Activated CD8-positive, alpha-beta T cell treated with anti-CD3 and anti-CD28 coated beads, Interleukin-2, amount 10 ng/mL, durations not matched to agents 7 days and 5 days (primary cell): ENCODE data around the gene PSEN2. TPM values are rescaled to one million over a fixed set of nuclear protein-coding genes. Genes with fewer than 3 reads are reported as not detected.

Source experiments
- ATAC-seq: fragments of 150-1000 bp; cut with Tn5 transposase; one replicate; pipeline ENCODE4 v1.10.0; 2021; ENCODE audit warnings: moderate library complexity
- CTCF ChIA-PET: fragments of 350-600 bp; sonication (Branson Sonifier 250); formaldehyde crosslinking; loops from one replicate; lab custom pipeline; 2021; ENCODE audit warnings: antibody characterized with exemption; lab: Charles Lee
- POLR2A ChIA-PET: fragments of 350-600 bp; sonication (Branson Sonifier 250); formaldehyde crosslinking; loops from one replicate; lab custom pipeline; 2021; ENCODE audit warnings: antibody characterized with exemption; lab: Charles Lee
- DNase-seq: peaks from one replicate; pipeline ENCODE4 v3.0.0-alpha.2; 2020
- H3K27ac Mint-ChIP-seq: one replicate; pipeline ENCODE4 v1.8.0; 2021; ENCODE audit warnings: mild to moderate bottlenecking, mixed read lengths
- H3K27me3 Mint-ChIP-seq: one replicate; pipeline ENCODE4 v1.8.0; 2021; ENCODE audit warnings: low read depth, mixed read lengths
- H3K36me3 Mint-ChIP-seq: one replicate; pipeline ENCODE4 v1.8.0; 2021; ENCODE audit warnings: low read depth, mixed read lengths
- H3K4me1 Mint-ChIP-seq: one replicate; pipeline ENCODE4 v1.8.0; 2021; ENCODE audit warnings: low read depth, mixed read lengths
- H3K4me3 Mint-ChIP-seq: one replicate; pipeline ENCODE4 v1.8.0; 2021; ENCODE audit warnings: mild to moderate bottlenecking, mixed read lengths
- H3K9me3 Mint-ChIP-seq: one replicate; pipeline ENCODE4 v1.8.0; 2022; ENCODE audit warnings: mixed read lengths; ENCODE audit not compliant: insufficient read depth
- total RNA-seq, 2 experiments: library from RNA; stranded (reverse); gene quantifications; one replicate each; pipeline ENCODE4 v1.2.3, GENCODE V29; 2021

The PSEN2 gene
- total RNA-seq, 2 experiments from 2014 or later: 3.0 to 3.6 TPM

GRCh38 chr1:226881515-226882185 lies 11.2 kb downstream of the PSEN2 start:
- H3K27me3 Mint-ChIP-seq: no peaks in the 10 kb centered on the region
- peaks cover 5% of the 10 kb centered on the region for H3K36me3 Mint-ChIP-seq
- ATAC-seq (no peak), DNase-seq (no peak)
- POLR2A ChIA-PET: interaction anchor here (1.7 to 3.3 kb wide), 2 partner anchors 10 to 57 kb away, joined by 10 to 26 read pairs; partner anchors contain the start of gene COQ8A
- H3K9me3 Mint-ChIP-seq: no peaks in the 10 kb centered on the region
- H3K4me3 Mint-ChIP-seq: no peak overlapping the region
- CTCF ChIA-PET: interaction anchor here (2.1 to 2.4 kb wide), 2 partner anchors 11 to 237 kb away, joined by 5 to 7 read pairs; partner anchors contain the start of gene PSEN2
- peak overlapping the region; percentile 86 for H3K27ac Mint-ChIP-seq
- H3K4me1 Mint-ChIP-seq: peaks cover 46% of the 10 kb centered on the region

DNA sequence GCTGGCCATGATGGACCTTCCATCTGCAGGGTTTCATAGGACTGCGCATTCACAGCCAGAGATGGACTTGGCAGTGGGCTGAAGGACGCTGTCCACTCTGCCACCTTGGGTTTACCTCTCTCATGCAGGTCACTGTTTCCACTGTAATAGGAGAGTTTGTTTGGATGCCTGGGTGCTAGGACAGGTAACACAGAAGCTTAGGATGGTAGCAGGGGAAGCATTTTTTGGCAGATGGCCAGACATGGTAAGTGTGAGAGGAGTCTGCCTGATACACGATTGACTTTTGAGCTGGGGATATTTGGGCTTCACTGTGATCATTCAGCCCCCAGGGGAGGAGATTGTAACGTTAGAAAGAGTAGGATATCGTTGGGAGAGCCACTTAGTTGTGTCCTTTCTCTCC lies 11.8 kb downstream of the PSEN2 start:
- CTCF ChIA-PET: interaction anchor here (0.8 to 2.4 kb wide), 8 partner anchors 7 to 274 kb away, joined by 3 to 16 read pairs (median 4); partner anchors contain the start of gene PSEN2
- DNase-seq (no peak), ATAC-seq (peak; percentile 31)
- H3K4me1 Mint-ChIP-seq: peaks cover 46% of the 10 kb centered on the region
- H3K36me3 Mint-ChIP-seq: peaks cover 5% of the 10 kb centered on the region
- peak overlapping the region; percentile 86 for H3K27ac Mint-ChIP-seq
- H3K27me3 Mint-ChIP-seq: no peaks in the 10 kb centered on the region
- POLR2A ChIA-PET: interaction anchor here (1.0 to 3.3 kb wide), 4 partner anchors 10 to 179 kb away, joined by 3 to 26 read pairs (median 6); partner anchors contain the start of gene COQ8A
- no peaks in the 10 kb centered on the region for H3K9me3 Mint-ChIP-seq
- H3K4me3 Mint-ChIP-seq: peak overlapping the region; percentile 51

GRCh38 chr1:226882631-226883409 lies 12.4 kb downstream of the PSEN2 start:
- Mint-ChIP-seq H3K27me3 (no peaks in the 10 kb centered on the region), H3K27ac (peak overlapping the region; percentile 86), H3K36me3 (peaks cover 5% of the 10 kb centered on the region), H3K4me3 (peak overlapping the region; percentile 51), H3K9me3 (no peaks in the 10 kb centered on the region), H3K4me1 (peaks cover 46% of the 10 kb centered on the region)
- DNase-seq (peak; percentile 52), ATAC-seq (peak; percentile 85)
- CTCF ChIA-PET: interaction anchor here (0.8 to 2.4 kb wide), 11 partner anchors 8 to 274 kb away, joined by 3 to 16 read pairs (median 3); partner anchors contain the start of gene PSEN2
- POLR2A ChIA-PET: interaction anchor here (0.6 to 3.3 kb wide), 8 partner anchors 11 to 1732 kb away, joined by 3 to 26 read pairs (median 3); partner anchors contain the start of gene COQ8A

GRCh38 chr1:226883630-226884029 lies 13.2 kb downstream of the PSEN2 start:
- peaks cover 46% of the 10 kb centered on the region for H3K4me1 Mint-ChIP-seq
- H3K4me3 Mint-ChIP-seq: peak overlapping the region; percentile 51
- H3K36me3 Mint-ChIP-seq: peaks cover 5% of the 10 kb centered on the region
- POLR2A ChIA-PET: interaction anchor here (0.8 to 3.3 kb wide), 3 partner anchors 12 to 475 kb away, joined by 3 to 26 read pairs (median 10); partner anchors contain the start of genes COQ8A and PARP1
- H3K27ac Mint-ChIP-seq: peak overlapping the region; percentile 86
- H3K9me3 Mint-ChIP-seq: no peaks in the 10 kb centered on the region
- DNase-seq (no peak), ATAC-seq (no peak)
- CTCF ChIA-PET: interaction anchor here (0.8 to 2.4 kb wide), 11 partner anchors 9 to 476 kb away, joined by 3 to 16 read pairs (median 4); partner anchors contain the start of genes PARP1 and PSEN2
- H3K27me3 Mint-ChIP-seq: no peaks in the 10 kb centered on the region

DNA sequence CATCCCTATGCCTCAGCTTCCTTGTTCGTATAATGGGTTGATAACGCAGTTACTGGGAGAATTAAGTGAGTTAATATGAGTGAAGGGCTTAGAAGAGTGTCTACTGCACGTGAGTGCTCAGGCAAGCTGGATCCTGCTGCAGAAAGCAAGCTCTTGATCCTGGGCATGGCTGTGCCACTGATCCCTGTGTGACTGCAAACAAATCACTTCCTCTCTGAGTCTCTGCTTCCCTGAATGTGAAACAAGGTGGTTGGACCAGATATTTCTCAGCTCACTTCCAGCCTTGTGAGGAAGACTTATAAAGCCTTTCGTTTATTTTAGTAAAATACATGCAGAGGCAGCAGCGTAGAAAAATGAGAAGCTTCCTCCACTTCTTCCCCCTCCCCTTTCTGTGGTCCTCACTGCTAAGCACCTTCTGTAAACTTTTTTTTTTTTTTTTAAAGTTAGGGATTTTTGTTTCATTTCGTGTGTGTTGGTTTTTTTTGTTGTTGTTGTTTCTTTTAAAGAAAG lies 13.8 kb downstream of the PSEN2 start:
- H3K4me3 Mint-ChIP-seq: peak overlapping the region; percentile 0
- H3K27me3 Mint-ChIP-seq: no peaks in the 10 kb centered on the region
- DNase-seq: no peak
- ATAC-seq: no peak
- peaks cover 5% of the 10 kb centered on the region for H3K36me3 Mint-ChIP-seq
- peak overlapping the region; percentile 47 for H3K27ac Mint-ChIP-seq
- peaks cover 46% of the 10 kb centered on the region for H3K4me1 Mint-ChIP-seq
- no peaks in the 10 kb centered on the region for H3K9me3 Mint-ChIP-seq
- POLR2A ChIA-PET: interaction anchor here (0.8 to 3.3 kb wide), 2 partner anchors 55 to 476 kb away, joined by 3 to 26 read pairs; partner anchors contain the start of genes COQ8A and PARP1
- CTCF ChIA-PET: interaction anchor here (0.8 to 2.4 kb wide), 6 partner anchors 16 to 476 kb away, joined by 3 to 16 read pairs (median 4); partner anchors contain the start of gene PARP1

- CTCF ChIA-PET: interaction anchor here (1.0 kb wide), 1 partner anchor 277 kb away, joined by 3 read pairs; no protein-coding TSS in a partner anchor
- Mint-ChIP-seq H3K36me3 (peaks cover 5% of the 10 kb centered on the region), H3K27me3 (no peaks in the 10 kb centered on the region), H3K4me1 (peaks cover 46% of the 10 kb centered on the region), H3K27ac (peak overlapping the region; percentile 48), H3K4me3 (no peak overlapping the region), H3K9me3 (no peaks in the 10 kb centered on the region)
- DNase-seq (no peak), ATAC-seq (no peak)
- POLR2A ChIA-PET: interaction anchor here (3.3 kb wide), 1 partner anchor 54 kb away, joined by 26 read pairs; the partner anchor contains the start of gene COQ8A
Measured at GRCh38 chr1:226884966-226885820, 14.8 kb downstream of the PSEN2 start.

- DNase-seq: no peak
- H3K4me1 Mint-ChIP-seq: peaks cover 46% of the 10 kb centered on the region
- ChIA-PET CTCF (interaction anchor here (0.6 to 1.3 kb wide), 3 partner anchors 27 to 278 kb away, joined by 3 to 5 read pairs (median 3); no protein-coding TSS in a partner anchor), POLR2A (no interaction called here)
- H3K9me3 Mint-ChIP-seq: no peaks in the 10 kb centered on the region
- no peak overlapping the region for H3K4me3 Mint-ChIP-seq
- peak overlapping the region; percentile 25 for H3K27ac Mint-ChIP-seq
- H3K27me3 Mint-ChIP-seq: no peaks in the 10 kb centered on the region
- H3K36me3 Mint-ChIP-seq: peaks cover 2% of the 10 kb centered on the region
- no peak for ATAC-seq
Measured at GRCh38 chr1:226886122-226886901, 15.9 kb downstream of the PSEN2 start.

DNA sequence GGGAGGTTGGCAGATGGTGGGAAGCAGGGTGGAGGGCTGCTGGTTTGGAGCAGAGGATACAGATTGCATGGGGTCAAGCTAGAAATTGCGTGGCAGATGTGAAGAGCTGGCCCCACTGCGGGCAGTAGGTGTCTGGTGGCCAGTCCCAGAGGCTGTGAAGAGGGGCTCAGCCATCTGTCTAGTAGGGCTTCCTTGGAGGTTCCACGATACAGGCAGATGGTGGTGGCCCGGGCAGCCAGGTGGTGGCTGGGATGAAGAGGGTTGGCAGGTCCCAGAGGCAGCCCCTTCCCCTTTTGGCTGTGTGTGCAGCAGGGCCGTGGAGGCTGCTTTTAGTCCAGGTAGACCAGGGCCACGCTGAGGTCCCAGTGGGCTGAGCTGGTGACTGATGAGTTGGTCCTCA lies 16.6 kb downstream of the PSEN2 start:
- ChIA-PET CTCF (interaction anchor here (1.3 kb wide), 1 partner anchor 27 kb away, joined by 3 read pairs; no protein-coding TSS in a partner anchor), POLR2A (no interaction called here)
- peaks cover 2% of the 10 kb centered on the region for H3K36me3 Mint-ChIP-seq
- ATAC-seq (no peak), DNase-seq (no peak)
- H3K4me3 Mint-ChIP-seq: no peak overlapping the region
- H3K27me3 Mint-ChIP-seq: no peaks in the 10 kb centered on the region
- no peaks in the 10 kb centered on the region for H3K9me3 Mint-ChIP-seq
- H3K4me1 Mint-ChIP-seq: peaks cover 43% of the 10 kb centered on the region
- no peak overlapping the region for H3K27ac Mint-ChIP-seq

GRCh38 chr1:226888021-226888420 lies 17.6 kb downstream of the PSEN2 start:
- peaks cover 2% of the 10 kb centered on the region for H3K36me3 Mint-ChIP-seq
- ChIA-PET POLR2A (no interaction called here), CTCF (no interaction called here)
- ATAC-seq (no peak), DNase-seq (no peak)
- H3K27me3 Mint-ChIP-seq: no peaks in the 10 kb centered on the region
- H3K4me1 Mint-ChIP-seq: peaks cover 33% of the 10 kb centered on the region
- no peak overlapping the region for H3K4me3 Mint-ChIP-seq
- no peaks in the 10 kb centered on the region for H3K9me3 Mint-ChIP-seq
- no peak overlapping the region for H3K27ac Mint-ChIP-seq

- ChIA-PET CTCF (no interaction called here), POLR2A (no interaction called here)
- DNase-seq: no peak
- no peak overlapping the region for H3K27ac Mint-ChIP-seq
- H3K36me3 Mint-ChIP-seq: no peaks in the 10 kb centered on the region
- H3K9me3 Mint-ChIP-seq: no peaks in the 10 kb centered on the region
- no peak for ATAC-seq
- no peaks in the 10 kb centered on the region for H3K27me3 Mint-ChIP-seq
- H3K4me1 Mint-ChIP-seq: peaks cover 26% of the 10 kb centered on the region
- no peak overlapping the region for H3K4me3 Mint-ChIP-seq
Measured at GRCh38 chr1:226888816-226889215, 18.4 kb downstream of the PSEN2 start.
